Tibial nerve (tissue), 4 donors: ENCODE results near the gene CCDC85B.

ENCODE experiments used
- CTCF ChIP-seq, 5 experiments: fragments of 200-600 bp in 3 of 5; fragments of 450-650 bp in 2 of 5; sonication (generic) in 3 of 5; IDR thresholded peaks; one replicate each; pipeline ENCODE4 v1.5.1; 2016 to 2019; ENCODE audit warnings: antibody characterized with exemption in 5 of 5, mild to moderate bottlenecking in 3 of 5, moderate library complexity in 2 of 5
- EP300 ChIP-seq, 2 donors: sonication (generic); formaldehyde crosslinking; IDR thresholded peaks; one replicate each; pipeline ENCODE4 v1.6.1; 2017; ENCODE audit warnings: antibody characterized with exemption in 2 of 2, mild to moderate bottlenecking in 1 of 2

- TF ChIP-seq CTCF (IDR thresholded peaks at IDR 0.05): no peak
- no peak for TF ChIP-seq EP300 (IDR thresholded peaks at IDR 0.05)
These were observed 9.1 kb downstream of the CCDC85B start for GRCh38 chr11:65899356-65900124.
